ENCODE results near the gene NUDT19.
A peak's percentile ranks its signal among the peaks of the same experiment; 100 is the strongest.
"Not testable (repeated sequence)": the region's sequence is repeated elsewhere in the genome, so short reads cannot be mapped to it uniquely, and the experiment has no call there.

Gene NUDT19

DNA sequence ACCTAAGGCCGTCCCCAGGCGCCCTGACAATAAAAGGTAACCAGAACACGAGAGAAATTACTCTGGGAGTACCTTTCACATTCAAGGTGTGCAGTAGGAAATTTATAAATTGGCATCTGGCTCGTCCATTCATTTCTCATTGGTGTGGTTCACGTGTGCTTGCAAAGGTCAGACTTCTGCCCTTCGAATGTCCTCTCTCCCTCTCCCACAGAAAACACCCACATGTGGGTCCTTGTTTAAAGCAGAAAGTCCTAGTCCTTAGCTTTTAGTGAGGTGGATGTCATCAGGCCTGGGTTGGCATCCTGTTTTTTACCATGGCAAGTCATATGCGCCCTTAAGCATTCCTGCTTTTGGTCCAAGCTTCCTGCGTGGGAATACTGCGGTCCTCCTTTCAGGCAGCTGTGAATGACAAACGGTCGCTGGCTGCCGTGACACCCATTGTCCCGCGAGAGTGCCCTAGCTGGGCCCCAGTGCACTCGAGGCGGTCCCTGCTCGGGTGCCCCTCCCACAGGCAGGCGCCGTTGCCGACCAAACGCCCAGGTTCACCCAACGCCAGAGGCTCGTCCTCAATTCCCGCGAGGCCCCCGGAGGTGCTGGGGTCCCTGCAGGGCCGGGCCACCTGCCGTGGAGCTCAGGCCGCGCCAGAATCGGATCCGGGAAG lies at the start of gene NUDT19:
NUDT19 (plus strand) TSS at position 531 of the 661 bp plus-strand sequence. CDS start 140 bp downstream, outside the sequence.
- intact Hi-C loops (cut with DNase I), result no loop called here

DNA sequence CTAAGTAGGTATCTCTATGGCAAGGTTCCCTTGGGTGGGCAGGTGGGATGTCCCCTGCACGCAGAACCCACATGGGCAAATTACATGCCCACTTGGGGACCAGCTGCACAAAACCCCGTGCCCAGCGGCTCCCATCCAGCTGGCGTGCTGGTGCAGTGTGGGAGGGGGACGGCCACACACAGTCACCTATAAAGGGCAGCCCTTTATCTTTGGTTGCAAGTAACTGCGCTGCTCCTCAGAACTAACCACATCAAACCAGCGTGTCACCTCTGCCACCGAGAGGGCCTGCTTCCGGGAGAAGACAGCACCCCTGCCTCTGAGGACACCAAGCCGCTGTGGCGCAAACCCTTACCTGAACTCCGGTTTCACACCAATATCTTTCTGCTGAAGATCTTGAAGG lies 48.9 kb upstream of the NUDT19 start:
- intact Hi-C loops (cut with DNase I), result no loop called here
- DNase-seq, result no peak

More for the DNA sequence above, at the start of gene NUDT19:
- peak; percentile 72 to 94 (median 86) for DNase-seq

DNA sequence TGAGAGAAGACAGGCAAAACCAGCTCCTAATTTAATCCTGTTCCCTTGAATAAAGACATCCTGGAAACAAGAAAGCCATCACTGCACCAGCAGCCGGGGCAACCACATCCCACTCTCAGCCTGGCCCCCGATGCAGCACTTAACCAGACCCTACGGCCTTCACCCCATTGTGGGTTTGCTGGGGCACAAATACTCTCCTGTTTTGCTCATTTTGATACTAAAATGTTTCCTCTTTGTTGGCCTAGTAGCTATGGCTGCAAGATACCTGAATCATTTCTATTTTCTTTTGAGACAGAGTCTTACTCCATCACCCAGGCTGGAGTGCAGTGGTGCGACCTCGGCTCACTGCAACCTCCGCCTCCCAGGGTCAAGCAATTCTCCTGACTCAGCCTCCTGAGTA lies 45.1 kb upstream of the NUDT19 start:
- DNase-seq, result no peak
- intact Hi-C loops (cut with DNase I), result no loop called here

DNA sequence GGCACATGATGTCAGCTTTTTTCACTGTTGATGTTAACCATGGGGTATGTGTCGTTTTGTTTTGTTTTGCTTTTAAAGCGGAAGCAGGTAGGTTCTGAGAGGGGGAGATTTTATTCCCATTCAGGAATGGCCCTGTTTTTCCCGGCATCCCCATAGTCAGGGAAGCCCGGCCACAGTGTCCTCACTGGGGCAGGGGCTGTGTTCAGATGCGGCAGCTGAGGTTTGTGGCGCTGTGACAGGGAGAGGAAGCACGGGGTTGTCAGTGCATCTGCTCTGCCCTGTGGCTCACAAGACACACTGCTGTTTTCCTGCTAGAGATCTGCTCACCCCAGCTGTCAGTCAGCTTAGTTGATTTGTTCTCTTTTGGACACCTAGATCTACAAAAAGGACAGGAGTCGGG lies 44.3 kb upstream of the NUDT19 start:
- intact Hi-C loops (cut with DNase I), result no loop called here
- DNase-seq, result no peak

DNA sequence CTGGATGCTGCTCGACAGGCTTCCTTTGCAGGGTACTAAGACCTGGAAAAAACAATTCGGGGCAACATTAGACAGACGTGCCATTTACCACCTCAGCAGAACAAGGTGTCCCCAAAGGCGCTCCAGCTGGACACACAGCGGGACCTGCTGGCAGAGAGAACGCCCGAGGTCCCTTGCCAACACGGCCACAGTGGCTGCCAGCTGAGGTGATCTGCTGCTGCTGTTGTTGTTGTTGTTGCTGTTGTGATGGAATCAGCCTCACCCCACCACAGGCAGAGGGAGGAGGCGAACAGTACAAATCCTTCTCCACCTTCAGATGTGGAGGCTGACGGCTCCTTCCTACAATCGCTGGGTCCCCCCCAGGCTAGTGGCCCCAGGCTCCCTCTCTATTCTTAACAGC lies 41.9 kb upstream of the NUDT19 start:
- DNase-seq, result peak in 1 of 42 donors; percentile 18
- intact Hi-C loops (cut with DNase I), result no loop called here

DNA sequence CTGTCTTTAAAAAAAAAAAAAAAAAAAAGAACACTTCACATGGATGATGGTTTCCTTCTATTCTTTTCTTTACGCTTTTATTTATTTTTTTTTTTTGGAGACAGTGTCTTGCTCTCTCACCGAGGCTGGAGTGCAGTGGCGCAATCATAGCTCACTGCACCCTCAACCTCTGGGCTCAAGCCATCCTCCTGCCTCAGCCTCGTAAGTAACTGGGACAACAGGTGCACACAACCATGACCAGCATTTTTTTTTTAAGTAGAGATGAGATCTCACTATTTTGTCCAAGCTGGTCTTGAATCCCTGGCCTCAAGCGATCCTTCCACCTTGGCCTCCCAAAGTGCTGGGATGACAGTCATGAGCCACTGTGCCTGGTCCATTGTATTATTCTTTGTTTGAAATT lies 41.0 kb upstream of the NUDT19 start:
- DNase-seq, result no peak
- intact Hi-C loops (cut with DNase I), result no loop called here

DNA sequence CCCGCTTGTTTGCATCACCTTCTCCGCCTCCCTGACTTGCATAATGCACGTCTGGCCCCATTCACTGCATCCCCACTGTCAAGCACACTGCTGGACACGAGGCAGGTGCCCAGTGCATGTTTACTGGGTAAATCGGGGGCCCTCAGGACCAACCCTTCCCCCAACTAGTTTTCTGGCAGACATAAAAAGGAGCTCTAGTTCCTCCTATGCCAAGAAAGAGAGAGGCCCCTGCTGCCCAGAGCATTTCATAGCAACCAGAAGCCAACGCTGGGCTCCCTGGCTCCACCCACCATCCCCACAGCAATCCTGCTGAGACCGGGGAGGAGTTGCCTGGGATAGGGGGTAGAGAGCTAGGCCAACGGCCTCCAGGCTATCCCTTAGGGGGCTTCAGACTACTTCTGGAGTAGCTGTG lies 39.9 kb upstream of the NUDT19 start:
- intact Hi-C loops (cut with DNase I), result no loop called here
- DNase-seq, result peak in 26 of 42 donors; percentile 13 to 76 (median 47)

DNA sequence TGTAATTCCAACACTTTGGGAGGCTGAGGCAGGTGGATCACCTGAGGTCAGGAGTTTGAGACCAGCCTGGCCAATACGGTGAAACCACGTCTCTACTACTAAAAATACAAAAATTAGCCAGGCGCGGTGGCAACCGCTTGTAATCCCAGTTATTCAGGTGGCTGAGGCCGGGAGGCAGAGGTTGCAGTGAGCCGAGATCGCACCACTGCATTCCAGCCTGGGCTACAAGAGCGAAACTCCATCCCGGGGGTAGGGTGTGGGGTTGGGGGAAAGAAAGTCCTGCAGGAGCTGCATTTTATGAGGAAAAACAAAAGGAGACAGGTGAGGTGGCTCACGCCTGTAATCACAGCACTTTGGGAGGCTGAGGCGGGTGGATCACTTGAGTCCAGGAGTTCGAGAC lies 39.3 kb upstream of the NUDT19 start:
- intact Hi-C loops (cut with DNase I); DNase-seq: not testable (repeated sequence)

DNA sequence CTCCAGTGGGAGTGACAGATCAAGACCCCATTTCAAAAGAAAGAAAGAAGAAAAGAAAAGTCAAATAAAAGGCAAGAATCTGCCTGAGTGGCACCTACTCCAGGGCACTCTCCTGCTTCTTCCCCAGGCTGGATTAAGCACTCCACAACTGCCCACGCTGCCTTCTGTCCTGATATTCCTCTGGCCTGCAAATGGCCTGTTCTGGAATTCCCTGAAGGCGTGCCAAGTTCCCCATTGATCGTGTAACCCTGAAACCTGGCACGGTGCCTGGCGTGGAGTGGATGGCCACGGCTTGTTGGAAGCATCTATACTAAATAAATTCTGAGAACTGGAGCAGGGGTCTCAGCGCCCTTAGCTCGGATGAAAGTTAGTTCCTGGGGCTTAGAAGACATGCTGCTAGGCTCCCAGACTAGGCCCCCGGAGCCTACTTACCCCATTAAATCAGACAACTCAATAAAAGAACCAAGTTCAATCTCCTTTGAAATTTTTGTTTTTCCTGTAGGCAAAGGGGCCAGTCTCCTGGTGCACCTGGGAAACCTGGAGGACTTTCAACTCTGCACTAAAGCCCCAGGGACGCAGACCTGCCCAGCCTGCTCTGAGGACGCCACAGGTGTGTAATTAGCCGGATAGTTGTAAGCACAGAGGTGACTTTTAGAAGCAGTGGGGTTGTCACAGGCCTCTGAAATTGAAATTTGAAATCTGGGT lies 38.6 kb upstream of the NUDT19 start:
- intact Hi-C loops (cut with DNase I), result no loop called here
- DNase-seq, result peak in 37 of 42 donors; percentile 21 to 77 (median 54)

DNA sequence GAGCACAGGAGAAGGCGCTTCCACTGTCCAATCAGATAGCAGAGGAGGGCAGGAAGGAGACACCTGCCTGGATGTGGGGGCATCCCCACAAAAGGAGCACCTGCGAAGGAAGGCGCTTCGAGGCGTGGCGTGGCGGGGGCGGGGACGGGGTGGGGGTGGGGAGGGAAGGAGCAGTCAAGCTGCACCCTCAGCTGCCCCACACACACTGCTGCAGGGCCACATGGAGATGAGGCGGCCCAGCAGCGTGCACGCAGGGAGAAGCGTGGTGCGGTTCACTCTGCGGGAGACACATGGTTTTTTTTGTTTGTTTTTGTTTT lies 38.1 kb upstream of the NUDT19 start:
- intact Hi-C loops (cut with DNase I), result no loop called here
- DNase-seq, result no peak

DNA sequence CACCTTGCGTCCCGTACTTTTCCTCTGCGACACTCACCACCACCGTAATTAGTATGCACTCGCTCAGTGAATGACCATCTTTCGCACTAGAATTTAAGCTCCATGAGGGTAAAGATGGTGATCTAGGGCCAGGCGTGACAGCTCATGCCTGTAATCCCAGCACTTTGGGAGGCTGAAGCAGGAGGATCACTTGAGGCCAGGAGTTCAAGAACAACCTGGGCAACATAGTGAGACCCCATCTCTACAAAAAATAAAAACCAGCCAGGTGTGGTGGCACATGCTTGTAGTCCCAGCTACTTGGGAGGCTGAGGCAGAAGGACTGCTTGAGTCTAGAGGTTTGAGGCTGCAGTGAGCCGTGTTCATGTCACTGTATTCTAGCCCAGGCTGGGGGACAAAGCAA lies 35.2 kb upstream of the NUDT19 start:
- DNase-seq; intact Hi-C loops (cut with DNase I): not testable (repeated sequence)

DNA sequence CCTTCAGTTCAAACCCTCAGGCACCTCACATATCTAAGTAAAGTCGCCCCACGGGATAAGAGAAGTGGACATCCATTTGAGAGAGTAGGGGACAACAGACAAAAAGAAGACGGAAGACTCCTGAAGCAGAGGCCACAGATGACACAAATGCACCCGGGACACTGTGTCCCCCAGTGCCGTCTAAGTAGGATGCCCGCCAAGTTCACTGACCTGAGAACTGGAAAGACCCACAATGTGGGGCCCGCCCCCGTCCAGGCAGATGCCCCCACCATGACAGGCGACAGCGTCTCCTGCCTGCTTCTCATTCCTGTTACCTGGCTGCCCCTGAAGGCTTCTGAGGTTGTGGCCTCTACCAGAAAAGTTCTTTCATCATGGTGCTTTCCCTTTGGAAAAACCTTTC lies 33.5 kb upstream of the NUDT19 start:
- intact Hi-C loops (cut with DNase I), result no loop called here
- DNase-seq, result no peak

DNA sequence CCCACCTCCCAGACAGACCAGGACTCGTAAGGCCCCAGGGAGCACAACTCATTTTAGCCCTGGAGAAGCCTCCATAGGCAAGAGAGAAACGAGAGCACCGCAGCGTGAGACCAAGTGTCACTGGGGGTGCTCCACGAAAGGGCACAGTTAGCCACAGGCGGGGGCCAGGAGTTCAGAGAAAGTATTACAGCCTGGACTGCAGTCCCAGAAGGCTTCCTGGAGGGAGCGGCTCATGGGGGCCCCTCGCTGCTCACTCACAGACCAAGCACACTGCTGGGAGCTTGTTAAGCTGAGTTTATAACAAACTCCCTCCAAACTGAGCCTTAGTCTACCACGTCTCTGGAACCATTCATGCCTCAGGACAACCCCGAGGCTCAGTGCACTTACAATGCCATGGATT lies 33.1 kb upstream of the NUDT19 start:
- intact Hi-C loops (cut with DNase I), result no loop called here
- no peak for DNase-seq

DNA sequence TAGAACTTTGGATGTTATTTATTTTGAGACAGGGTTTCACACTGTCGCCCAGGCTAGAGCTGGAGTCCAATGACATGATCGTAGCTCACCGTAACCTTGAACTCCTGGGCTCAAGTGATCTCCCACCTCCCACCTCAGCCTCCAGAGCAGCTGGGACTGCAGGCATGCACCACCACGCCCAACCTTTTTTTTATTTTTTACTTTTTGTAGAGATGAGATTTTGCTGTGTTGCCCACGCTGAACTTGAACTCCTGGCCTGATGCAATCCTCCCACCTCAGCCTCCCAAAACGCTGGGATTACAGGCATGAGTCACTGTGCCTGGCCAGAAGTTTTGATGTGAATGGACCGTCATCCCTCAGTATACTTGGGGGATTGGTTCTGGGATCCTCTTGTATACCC lies 30.3 kb upstream of the NUDT19 start:
- peak in 27 of 42 donors; percentile 3 to 74 (median 37) for DNase-seq
- intact Hi-C loops (cut with DNase I), result no loop called here

DNA sequence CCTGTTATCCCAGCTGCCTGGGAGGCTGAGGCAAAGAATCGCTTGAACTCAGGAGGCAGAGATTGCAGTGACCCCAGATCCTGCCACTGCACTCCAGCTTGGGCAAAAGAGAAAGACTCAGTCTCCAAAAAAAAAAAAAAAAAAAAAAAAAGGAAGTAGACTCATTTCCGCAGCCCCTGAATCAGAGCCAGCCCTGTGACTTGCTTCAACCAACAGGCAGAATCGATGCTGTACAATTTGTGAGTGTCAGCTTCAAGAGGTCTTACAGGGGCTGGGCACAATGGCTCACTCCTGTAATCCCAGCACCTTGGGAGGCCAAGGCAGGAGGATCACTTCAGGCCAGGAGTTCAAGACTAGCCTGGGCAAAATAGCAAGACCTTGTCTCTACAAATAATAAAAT lies 29.4 kb upstream of the NUDT19 start:
- intact Hi-C loops (cut with DNase I), result no loop called here
- peak in 1 of 42 donors; percentile 49 for DNase-seq

DNA sequence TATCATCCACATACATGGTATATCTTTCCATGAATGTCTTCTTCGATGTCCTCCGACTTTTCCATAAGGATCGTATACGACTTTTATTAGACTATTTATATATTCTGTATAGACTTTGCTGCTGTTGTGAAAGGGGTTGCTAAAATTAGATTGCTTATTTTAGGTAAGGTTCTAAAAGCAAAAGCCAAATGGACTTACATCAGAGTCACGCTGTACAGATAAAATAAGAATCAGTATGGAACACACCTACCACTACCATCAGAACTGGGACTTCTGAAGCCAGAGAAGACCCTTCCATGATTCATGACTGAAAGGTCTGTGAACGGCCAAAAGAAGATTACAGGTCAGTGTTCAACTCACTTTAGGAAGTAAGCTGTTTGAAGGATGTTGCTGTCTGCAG lies 25.5 kb upstream of the NUDT19 start:
- intact Hi-C loops (cut with DNase I), result no loop called here
- DNase-seq, result no peak

DNA sequence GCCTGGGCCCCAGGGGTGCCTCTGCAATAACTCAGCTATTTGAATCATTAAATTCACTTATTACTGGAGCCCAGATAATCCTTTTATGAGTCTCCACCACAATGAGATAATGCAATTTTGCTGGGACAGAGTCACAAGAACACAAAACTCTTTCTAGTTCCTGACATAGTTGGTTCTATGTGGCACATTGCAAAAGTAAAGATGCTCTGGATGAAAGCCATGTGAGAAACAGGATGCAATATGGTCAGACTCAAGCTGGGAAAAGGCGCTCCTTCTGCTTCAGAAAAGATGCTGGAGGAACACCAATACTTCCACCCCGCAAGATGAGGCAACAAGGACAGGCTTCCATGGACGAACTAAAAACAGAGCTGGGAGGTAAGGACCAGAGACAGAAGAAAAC lies 22.3 kb upstream of the NUDT19 start:
- DNase-seq, result no peak
- intact Hi-C loops (cut with DNase I), result no loop called here

DNA sequence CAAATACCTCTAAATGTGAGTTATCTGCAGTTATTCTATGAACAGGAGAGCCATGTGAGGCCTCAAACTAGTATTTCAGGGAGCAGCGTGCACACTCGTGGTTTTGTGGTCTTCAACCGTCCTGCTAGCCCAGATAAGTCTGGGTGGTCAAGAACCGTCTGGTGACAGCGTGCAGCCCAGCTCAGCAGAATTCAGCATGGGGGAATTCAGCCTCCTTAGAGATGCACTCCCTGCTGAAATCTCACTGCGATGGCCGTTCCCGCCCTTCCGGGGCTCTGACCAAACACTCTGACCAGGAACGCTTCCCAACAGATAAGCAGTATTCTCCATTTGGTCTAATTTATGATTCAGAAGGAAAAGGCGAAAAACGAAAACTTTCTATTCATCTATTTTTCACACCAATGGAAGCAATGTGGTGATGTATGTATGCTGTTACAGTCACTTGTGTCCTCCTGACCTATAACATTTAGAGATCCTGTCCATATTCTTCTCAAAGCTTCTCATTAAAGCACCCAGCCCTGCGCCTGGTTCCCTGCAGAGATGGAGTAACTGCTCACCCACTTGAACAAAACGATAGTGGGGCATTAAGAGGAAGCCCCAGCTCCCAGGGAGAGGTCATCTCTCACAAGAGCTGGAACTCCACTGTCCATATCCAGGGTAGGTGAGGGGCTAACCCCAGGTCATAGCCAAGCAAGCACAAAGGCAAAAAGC lies 19.6 kb upstream of the NUDT19 start:
- DNase-seq, result no peak
- intact Hi-C loops (cut with DNase I), result no loop called here

DNA sequence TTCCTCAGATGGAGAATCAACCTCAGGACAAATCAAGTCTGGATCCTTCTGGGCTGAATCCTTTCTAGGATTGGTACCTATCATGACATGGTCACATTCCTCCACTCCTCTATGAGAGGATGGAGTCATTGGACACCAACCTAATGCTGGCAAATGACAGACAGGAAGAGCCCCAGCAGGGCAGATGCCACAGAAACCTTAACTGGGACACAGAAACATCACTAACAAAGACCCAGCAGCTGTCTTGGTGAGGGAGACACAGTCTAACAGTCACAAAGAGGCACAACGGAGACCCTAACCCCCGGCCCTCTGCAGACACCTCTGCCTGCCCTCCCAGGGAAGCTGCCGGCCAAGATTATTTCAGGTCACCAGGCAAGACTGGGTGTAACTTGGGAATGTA lies 18.8 kb upstream of the NUDT19 start:
- intact Hi-C loops (cut with DNase I), result no loop called here
- no peak for DNase-seq

DNA sequence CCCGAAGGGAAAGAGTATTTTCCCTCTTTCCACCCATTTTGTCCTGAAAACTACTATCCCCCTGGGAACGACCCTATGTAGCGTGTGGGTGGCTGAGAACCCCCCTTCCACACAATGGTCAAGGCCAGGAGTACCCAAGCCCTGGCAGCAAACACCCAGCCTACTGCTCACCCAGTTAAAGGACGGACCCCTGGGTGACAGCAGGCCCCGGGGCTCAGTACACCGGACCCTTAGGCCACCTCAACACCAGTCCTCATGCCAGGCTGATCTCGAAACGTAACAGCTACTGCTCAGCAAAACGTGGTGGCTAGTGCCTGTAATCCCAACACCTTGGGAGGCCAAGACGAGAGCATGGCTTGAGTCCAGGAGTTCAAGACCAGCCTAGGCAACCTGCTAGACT lies 18.0 kb upstream of the NUDT19 start:
- no peak for DNase-seq
- intact Hi-C loops (cut with DNase I), result no loop called here

Measured in head of caudate nucleus (tissue), 42 donors.